WTC11 (cell line): Measurements from ENCODE around the gene GSTK1. TPM values are rescaled to one million over a fixed set of nuclear protein-coding genes. Genes with fewer than 3 reads are reported as not detected.

Experiments
- ATAC-seq: fragments of 200-7000 bp; cut with Tn5 transposase; 2 replicates; pipeline ENCODE4 v1.10.0; 2021; ENCODE audit warnings: mild to moderate bottlenecking, moderate library complexity
- CTCF ChIA-PET: fragments of 300-600 bp; sonication (Branson Sonifier 250); formaldehyde crosslinking; loops from one replicate; lab custom pipeline; 2021; ENCODE audit warnings: antibody characterized with exemption; lab: Charles Lee
- POLR2A ChIA-PET: fragments of 350-600 bp; sonication (Branson Sonifier 250); formaldehyde crosslinking; loops from one replicate; lab custom pipeline; 2021; ENCODE audit warnings: antibody characterized with exemption; lab: Charles Lee
- DNase-seq: peaks from one replicate; pipeline ENCODE4 v3.0.0; 2021; ENCODE audit warnings: low spot score
- H3K27ac Mint-ChIP-seq: 2 replicates; pipeline ENCODE4 v1.8.0; 2021; ENCODE audit warnings: mixed read lengths
- H3K27me3 Mint-ChIP-seq: 2 replicates; pipeline ENCODE4 v1.8.0; 2021; ENCODE audit warnings: low read depth, mild to moderate bottlenecking, moderate library complexity, mixed read lengths
- H3K36me3 Mint-ChIP-seq: 2 replicates; pipeline ENCODE4 v1.8.0; 2021; ENCODE audit warnings: mixed read lengths
- H3K4me1 Mint-ChIP-seq: 2 replicates; pipeline ENCODE4 v1.8.0; 2022; ENCODE audit warnings: mixed read lengths
- H3K4me3 Mint-ChIP-seq: 2 replicates; pipeline ENCODE4 v1.8.0; 2021; ENCODE audit warnings: mild to moderate bottlenecking, moderate library complexity, mixed read lengths
- H3K9me3 Mint-ChIP-seq: 2 replicates; pipeline ENCODE4 v1.8.0; 2021; ENCODE audit warnings: mixed read lengths
- ATF2 ChIP-seq: sonication (generic); formaldehyde crosslinking; IDR thresholded peaks from 2 replicates; pipeline ENCODE4 v1.8.1; 2022; ENCODE audit warnings: low read depth, missing genetic modification reagents, borderline replicate concordance
- ERG ChIP-seq: fragments of 250-450 bp; sonication (Bioruptor Pico); IDR thresholded peaks from 2 replicates; pipeline ENCODE4 v1.8.0; 2021; ENCODE audit warnings: mild to moderate bottlenecking
- ESRRA ChIP-seq: sonication (generic); formaldehyde crosslinking; IDR thresholded peaks from 2 replicates; pipeline ENCODE4 v1.8.1; 2022; ENCODE audit warnings: mild to moderate bottlenecking, missing genetic modification reagents, borderline replicate concordance
- FOXP4 ChIP-seq: sonication (generic); formaldehyde crosslinking; IDR thresholded peaks from 2 replicates; pipeline ENCODE4 v1.8.0; 2022; ENCODE audit warnings: mild to moderate bottlenecking, missing genetic modification reagents
- PRRX2 ChIP-seq: fragments of 250-450 bp; sonication (Bioruptor Pico); IDR thresholded peaks from 2 replicates; pipeline ENCODE4 v1.8.0; 2021; ENCODE audit warnings: mild to moderate bottlenecking
- ZNF263 ChIP-seq: sonication (generic); formaldehyde crosslinking; IDR thresholded peaks from 2 replicates; pipeline ENCODE4 v1.8.1; 2022; ENCODE audit warnings: low read depth, mild to moderate bottlenecking, moderate library complexity, missing genetic modification reagents
- ZNF396 ChIP-seq: fragments of 250-450 bp; sonication (Bioruptor Pico); IDR thresholded peaks from 2 replicates; pipeline ENCODE4 v1.8.0; 2021; ENCODE audit warnings: mild to moderate bottlenecking, moderate library complexity, borderline replicate concordance
- total RNA-seq: library from RNA; stranded (reverse); gene quantifications from 3 replicates; pipeline ENCODE4 v1.2.3, GENCODE V29; 2021
- TF ChIP-seq, protein P1 (sequence below): sonication (generic); formaldehyde crosslinking; IDR thresholded peaks from 2 replicates; pipeline ENCODE4 v1.8.0; 2023; ENCODE audit warnings: mild to moderate bottlenecking, missing genetic modification reagents
- TF ChIP-seq, protein P2 (sequence below): sonication (generic); formaldehyde crosslinking; IDR thresholded peaks from 2 replicates; pipeline ENCODE4 v1.8.0; 2023; ENCODE audit warnings: missing genetic modification reagents, mild to moderate bottlenecking, borderline replicate concordance
- TF ChIP-seq, protein P3 (sequence below): fragments of 250-450 bp; sonication (Bioruptor Pico); IDR thresholded peaks from 2 replicates; pipeline ENCODE4 v1.9.0; 2021; ENCODE audit warnings: mild to moderate bottlenecking, borderline replicate concordance

The GSTK1 gene
- total RNA-seq, 1 experiment from 2014 or later = 30.1 TPM

- TF ChIP-seq FOXP4 (CRISPR knock-in tag) (no peak), ERG (no peak)
These were observed 20.9 kb upstream of the GSTK1 start (continued) for GRCh38 chr7:143242306-143242705.

DNA sequence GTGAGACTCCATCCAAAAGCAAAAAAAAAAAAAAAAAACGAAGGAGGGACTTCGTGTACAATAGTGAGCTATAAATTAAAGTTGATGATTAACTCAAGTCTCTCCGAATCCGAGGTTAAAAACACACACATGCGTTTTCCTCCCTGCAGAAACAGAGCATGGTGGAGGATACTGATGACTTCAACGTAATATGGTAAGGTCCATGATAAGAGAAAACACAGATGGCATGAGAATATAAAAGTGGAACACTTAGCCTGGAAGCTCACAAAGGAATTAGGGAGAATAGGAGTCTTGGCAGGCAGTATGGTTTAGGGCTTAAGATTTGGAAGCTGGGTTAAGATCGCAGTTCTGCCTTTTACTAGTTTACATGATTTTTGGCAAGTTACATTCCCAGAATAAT, 20.1 kb upstream of the GSTK1 start:
- no peak overlapping the region for H3K4me3 Mint-ChIP-seq
- ATAC-seq = no peak
- H3K36me3 Mint-ChIP-seq = no peaks in the 10 kb centered on the region
- DNase-seq = no peak
- ChIA-PET POLR2A (interaction anchor here (0.6 kb wide), 1 partner anchor 45 kb away, joined by 6 read pairs; no protein-coding TSS in a partner anchor), CTCF (interaction anchor here (0.7 to 1.6 kb wide), 4 partner anchors 28 to 370 kb away, joined by 3 to 5 read pairs (median 4); no protein-coding TSS in a partner anchor)
- TF ChIP-seq, protein P1, sequence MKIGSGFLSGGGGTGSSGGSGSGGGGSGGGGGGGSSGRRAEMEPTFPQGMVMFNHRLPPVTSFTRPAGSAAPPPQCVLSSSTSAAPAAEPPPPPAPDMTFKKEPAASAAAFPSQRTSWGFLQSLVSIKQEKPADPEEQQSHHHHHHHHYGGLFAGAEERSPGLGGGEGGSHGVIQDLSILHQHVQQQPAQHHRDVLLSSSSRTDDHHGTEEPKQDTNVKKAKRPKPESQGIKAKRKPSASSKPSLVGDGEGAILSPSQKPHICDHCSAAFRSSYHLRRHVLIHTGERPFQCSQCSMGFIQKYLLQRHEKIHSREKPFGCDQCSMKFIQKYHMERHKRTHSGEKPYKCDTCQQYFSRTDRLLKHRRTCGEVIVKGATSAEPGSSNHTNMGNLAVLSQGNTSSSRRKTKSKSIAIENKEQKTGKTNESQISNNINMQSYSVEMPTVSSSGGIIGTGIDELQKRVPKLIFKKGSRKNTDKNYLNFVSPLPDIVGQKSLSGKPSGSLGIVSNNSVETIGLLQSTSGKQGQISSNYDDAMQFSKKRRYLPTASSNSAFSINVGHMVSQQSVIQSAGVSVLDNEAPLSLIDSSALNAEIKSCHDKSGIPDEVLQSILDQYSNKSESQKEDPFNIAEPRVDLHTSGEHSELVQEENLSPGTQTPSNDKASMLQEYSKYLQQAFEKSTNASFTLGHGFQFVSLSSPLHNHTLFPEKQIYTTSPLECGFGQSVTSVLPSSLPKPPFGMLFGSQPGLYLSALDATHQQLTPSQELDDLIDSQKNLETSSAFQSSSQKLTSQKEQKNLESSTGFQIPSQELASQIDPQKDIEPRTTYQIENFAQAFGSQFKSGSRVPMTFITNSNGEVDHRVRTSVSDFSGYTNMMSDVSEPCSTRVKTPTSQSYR (CRISPR knock-in tag) = no peak
- TF ChIP-seq, protein P2, sequence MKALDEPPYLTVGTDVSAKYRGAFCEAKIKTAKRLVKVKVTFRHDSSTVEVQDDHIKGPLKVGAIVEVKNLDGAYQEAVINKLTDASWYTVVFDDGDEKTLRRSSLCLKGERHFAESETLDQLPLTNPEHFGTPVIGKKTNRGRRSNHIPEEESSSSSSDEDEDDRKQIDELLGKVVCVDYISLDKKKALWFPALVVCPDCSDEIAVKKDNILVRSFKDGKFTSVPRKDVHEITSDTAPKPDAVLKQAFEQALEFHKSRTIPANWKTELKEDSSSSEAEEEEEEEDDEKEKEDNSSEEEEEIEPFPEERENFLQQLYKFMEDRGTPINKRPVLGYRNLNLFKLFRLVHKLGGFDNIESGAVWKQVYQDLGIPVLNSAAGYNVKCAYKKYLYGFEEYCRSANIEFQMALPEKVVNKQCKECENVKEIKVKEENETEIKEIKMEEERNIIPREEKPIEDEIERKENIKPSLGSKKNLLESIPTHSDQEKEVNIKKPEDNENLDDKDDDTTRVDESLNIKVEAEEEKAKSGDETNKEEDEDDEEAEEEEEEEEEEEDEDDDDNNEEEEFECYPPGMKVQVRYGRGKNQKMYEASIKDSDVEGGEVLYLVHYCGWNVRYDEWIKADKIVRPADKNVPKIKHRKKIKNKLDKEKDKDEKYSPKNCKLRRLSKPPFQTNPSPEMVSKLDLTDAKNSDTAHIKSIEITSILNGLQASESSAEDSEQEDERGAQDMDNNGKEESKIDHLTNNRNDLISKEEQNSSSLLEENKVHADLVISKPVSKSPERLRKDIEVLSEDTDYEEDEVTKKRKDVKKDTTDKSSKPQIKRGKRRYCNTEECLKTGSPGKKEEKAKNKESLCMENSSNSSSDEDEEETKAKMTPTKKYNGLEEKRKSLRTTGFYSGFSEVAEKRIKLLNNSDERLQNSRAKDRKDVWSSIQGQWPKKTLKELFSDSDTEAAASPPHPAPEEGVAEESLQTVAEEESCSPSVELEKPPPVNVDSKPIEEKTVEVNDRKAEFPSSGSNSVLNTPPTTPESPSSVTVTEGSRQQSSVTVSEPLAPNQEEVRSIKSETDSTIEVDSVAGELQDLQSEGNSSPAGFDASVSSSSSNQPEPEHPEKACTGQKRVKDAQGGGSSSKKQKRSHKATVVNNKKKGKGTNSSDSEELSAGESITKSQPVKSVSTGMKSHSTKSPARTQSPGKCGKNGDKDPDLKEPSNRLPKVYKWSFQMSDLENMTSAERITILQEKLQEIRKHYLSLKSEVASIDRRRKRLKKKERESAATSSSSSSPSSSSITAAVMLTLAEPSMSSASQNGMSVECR = no peak
- TF ChIP-seq PRRX2 (no peak), ZNF263 (CRISPR knock-in tag) (no peak), ZNF396 (CRISPR knock-in tag) (no peak), ESRRA (no peak), ATF2 (CRISPR knock-in tag) (no peak)
- TF ChIP-seq, protein P3, sequence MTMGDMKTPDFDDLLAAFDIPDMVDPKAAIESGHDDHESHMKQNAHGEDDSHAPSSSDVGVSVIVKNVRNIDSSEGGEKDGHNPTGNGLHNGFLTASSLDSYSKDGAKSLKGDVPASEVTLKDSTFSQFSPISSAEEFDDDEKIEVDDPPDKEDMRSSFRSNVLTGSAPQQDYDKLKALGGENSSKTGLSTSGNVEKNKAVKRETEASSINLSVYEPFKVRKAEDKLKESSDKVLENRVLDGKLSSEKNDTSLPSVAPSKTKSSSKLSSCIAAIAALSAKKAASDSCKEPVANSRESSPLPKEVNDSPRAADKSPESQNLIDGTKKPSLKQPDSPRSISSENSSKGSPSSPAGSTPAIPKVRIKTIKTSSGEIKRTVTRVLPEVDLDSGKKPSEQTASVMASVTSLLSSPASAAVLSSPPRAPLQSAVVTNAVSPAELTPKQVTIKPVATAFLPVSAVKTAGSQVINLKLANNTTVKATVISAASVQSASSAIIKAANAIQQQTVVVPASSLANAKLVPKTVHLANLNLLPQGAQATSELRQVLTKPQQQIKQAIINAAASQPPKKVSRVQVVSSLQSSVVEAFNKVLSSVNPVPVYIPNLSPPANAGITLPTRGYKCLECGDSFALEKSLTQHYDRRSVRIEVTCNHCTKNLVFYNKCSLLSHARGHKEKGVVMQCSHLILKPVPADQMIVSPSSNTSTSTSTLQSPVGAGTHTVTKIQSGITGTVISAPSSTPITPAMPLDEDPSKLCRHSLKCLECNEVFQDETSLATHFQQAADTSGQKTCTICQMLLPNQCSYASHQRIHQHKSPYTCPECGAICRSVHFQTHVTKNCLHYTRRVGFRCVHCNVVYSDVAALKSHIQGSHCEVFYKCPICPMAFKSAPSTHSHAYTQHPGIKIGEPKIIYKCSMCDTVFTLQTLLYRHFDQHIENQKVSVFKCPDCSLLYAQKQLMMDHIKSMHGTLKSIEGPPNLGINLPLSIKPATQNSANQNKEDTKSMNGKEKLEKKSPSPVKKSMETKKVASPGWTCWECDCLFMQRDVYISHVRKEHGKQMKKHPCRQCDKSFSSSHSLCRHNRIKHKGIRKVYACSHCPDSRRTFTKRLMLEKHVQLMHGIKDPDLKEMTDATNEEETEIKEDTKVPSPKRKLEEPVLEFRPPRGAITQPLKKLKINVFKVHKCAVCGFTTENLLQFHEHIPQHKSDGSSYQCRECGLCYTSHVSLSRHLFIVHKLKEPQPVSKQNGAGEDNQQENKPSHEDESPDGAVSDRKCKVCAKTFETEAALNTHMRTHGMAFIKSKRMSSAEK = no peak
- H3K9me3 Mint-ChIP-seq = no peaks in the 10 kb centered on the region
- no peaks in the 10 kb centered on the region for H3K4me1 Mint-ChIP-seq
- H3K27me3 Mint-ChIP-seq = peaks cover 18% of the 10 kb centered on the region
- no peak overlapping the region for H3K27ac Mint-ChIP-seq
